CD8-positive, alpha-beta memory T cell (primary cell): ENCODE measurements around the gene SLC41A1. TPM values are rescaled to one million over a fixed set of nuclear protein-coding genes. Genes with fewer than 3 reads are reported as not detected.
A peak's percentile ranks its signal among the peaks of the same experiment; 100 is the strongest.

ENCODE experiments used
- CTCF ChIA-PET: fragments of 350-600 bp; sonication (Branson Sonifier 250); formaldehyde crosslinking; loops from one replicate; lab custom pipeline; 2021; ENCODE audit warnings: antibody characterized with exemption; lab: Charles Lee
- POLR2A ChIA-PET: fragments of 350-600 bp; sonication (Branson Sonifier 250); formaldehyde crosslinking; loops from one replicate; lab custom pipeline; 2021; ENCODE audit warnings: antibody characterized with exemption; lab: Charles Lee
- DNase-seq, 5 donors: peaks; one replicate each; pipeline versions ENCODE4 v3.0.0 to v3.0.0-alpha.2; 2020 to 2022; ENCODE audit warnings: mixed read lengths in 1 of 5
- H3K27ac ChIP-seq: one replicate; pipeline ENCODE4 v1.7.0; 2013; ENCODE audit warnings: low read depth, mild to moderate bottlenecking, low read length, moderate library complexity
- H3K27me3 ChIP-seq: 2 replicates; pipeline ENCODE4 v1.7.0; 2013; ENCODE audit warnings: low read length, mild to moderate bottlenecking; ENCODE audit not compliant: insufficient read depth, poor library complexity, severe bottlenecking
- H3K36me3 ChIP-seq: 2 replicates; pipeline ENCODE4 v1.7.0; 2013; ENCODE audit warnings: mild to moderate bottlenecking, low read length, moderate library complexity; ENCODE audit not compliant: insufficient read depth
- H3K4me1 ChIP-seq: 2 replicates; pipeline ENCODE4 v1.7.0; 2013; ENCODE audit warnings: mild to moderate bottlenecking, low read length, moderate library complexity; ENCODE audit not compliant: insufficient read depth
- H3K4me3 ChIP-seq: 2 replicates; pipeline ENCODE4 v1.7.0; 2013; ENCODE audit warnings: mild to moderate bottlenecking, low read length
- H3K9me3 ChIP-seq: 2 replicates; pipeline ENCODE4 v1.7.0; 2013; ENCODE audit warnings: mild to moderate bottlenecking, low read length
- H3K27ac Mint-ChIP-seq, 8 donors: one replicate each; pipeline ENCODE4 v1.8.0; 2020 to 2021; ENCODE audit warnings: mixed read lengths in 8 of 8, mild to moderate bottlenecking in 6 of 8, inconsistent platforms in 3 of 8, moderate library complexity in 3 of 8
- H3K27me3 Mint-ChIP-seq, 2 donors: one replicate each; pipeline ENCODE4 v1.8.0; 2020 to 2021; ENCODE audit warnings: mixed read lengths in 2 of 2, mild to moderate bottlenecking in 1 of 2, moderate library complexity in 1 of 2
- H3K36me3 Mint-ChIP-seq, 3 donors: one replicate each; pipeline ENCODE4 v1.8.0; 2020 to 2021; ENCODE audit warnings: mixed read lengths in 3 of 3, inconsistent platforms in 1 of 3, mild to moderate bottlenecking in 1 of 3
- H3K4me1 Mint-ChIP-seq, 3 donors: one replicate each; pipeline ENCODE4 v1.8.0; 2020 to 2021; ENCODE audit warnings: mixed read lengths in 3 of 3, inconsistent platforms in 1 of 3, mild to moderate bottlenecking in 1 of 3
- H3K4me3 Mint-ChIP-seq, 7 donors: one replicate each; pipeline ENCODE4 v1.8.0; 2020 to 2021; ENCODE audit warnings: mixed read lengths in 7 of 7, mild to moderate bottlenecking in 6 of 7, moderate library complexity in 4 of 7, inconsistent platforms in 2 of 7
- H3K9me3 Mint-ChIP-seq, 5 donors: one replicate each; pipeline ENCODE4 v1.8.0; 2020 to 2022; ENCODE audit warnings: mixed read lengths in 5 of 5, mild to moderate bottlenecking in 3 of 5, moderate library complexity in 2 of 5, inconsistent platforms in 1 of 5
- polyA plus RNA-seq: library from polyadenylated mRNA; unstranded; fragments of 300-500 nt; fragmentation: Illumina TruSeq; gene quantifications from one replicate; pipeline ENCODE4 v1.2.3, GENCODE V29; 2021
- total RNA-seq, 2 experiments: library from RNA; stranded (reverse); gene quantifications; one replicate each; pipeline ENCODE4 v1.2.3, GENCODE V29; 2021

The SLC41A1 gene
- total and polyA plus RNA-seq, 3 experiments from 2014 or later, result 16.5 to 27.6 (median 24.1) TPM

GRCh38 chr1:205764578-205764977, 48.4 kb downstream of the SLC41A1 start:
- Histone ChIP-seq H3K27me3 (no peaks in the 10 kb centered on the region), H3K27ac (no peak overlapping the region), H3K4me3 (no peak overlapping the region), H3K36me3 (peaks cover 2% of the 10 kb centered on the region), H3K4me1 (no peaks in the 10 kb centered on the region), H3K9me3 (no peaks in the 10 kb centered on the region)
- peak overlapping the region in 6 of 8 donors; percentile 7 to 56 (median 22) for H3K27ac Mint-ChIP-seq
- no peak overlapping the region for H3K4me3 Mint-ChIP-seq
- POLR2A ChIA-PET, result interaction anchor here (0.6 kb wide), 1 partner anchor 31 kb away, joined by 3 read pairs; no protein-coding TSS in a partner anchor
- H3K9me3 Mint-ChIP-seq, result no peaks in the 10 kb centered on the region
- H3K27me3 Mint-ChIP-seq, result no peaks in the 10 kb centered on the region
- H3K36me3 Mint-ChIP-seq, result peaks cover 0 to 60% (median 10%) of the 10 kb centered on the region in 3 donors
- CTCF ChIA-PET, result interaction anchor here (0.8 kb wide), 1 partner anchor 10 kb away, joined by 3 read pairs; no protein-coding TSS in a partner anchor
- no peak for DNase-seq
- H3K4me1 Mint-ChIP-seq, result peaks cover 12 to 27% (median 24%) of the 10 kb centered on the region in 3 donors

DNA sequence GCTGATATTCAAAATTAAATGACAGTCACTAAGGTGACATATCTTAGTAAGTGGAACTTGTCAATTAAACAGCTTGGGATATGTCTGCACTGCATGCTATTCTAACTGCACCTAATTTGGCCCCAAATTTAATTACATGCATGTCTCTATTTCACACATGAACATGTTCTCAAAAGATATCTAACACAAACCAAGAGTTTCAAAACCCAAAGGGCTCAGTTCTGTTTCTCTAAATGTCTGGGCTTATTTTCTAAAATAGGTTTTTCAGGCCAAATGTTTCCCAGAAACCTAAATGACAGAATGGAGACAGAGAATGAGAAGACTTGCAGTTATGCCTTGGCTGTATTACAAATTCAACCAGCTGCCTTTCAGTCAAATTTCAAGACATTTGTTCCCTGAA, 49.0 kb downstream of the SLC41A1 start:
- DNase-seq, result no peak
- Histone ChIP-seq H3K27ac (no peak overlapping the region), H3K4me3 (no peak overlapping the region), H3K36me3 (no peaks in the 10 kb centered on the region), H3K4me1 (no peaks in the 10 kb centered on the region), H3K27me3 (no peaks in the 10 kb centered on the region), H3K9me3 (no peaks in the 10 kb centered on the region)
- H3K27ac Mint-ChIP-seq, result peak overlapping the region in 4 of 8 donors; percentile 7 to 56 (median 10)
- H3K36me3 Mint-ChIP-seq, result peaks cover 0 to 54% (median 10%) of the 10 kb centered on the region in 3 donors
- CTCF ChIA-PET, result no interaction called here
- H3K27me3 Mint-ChIP-seq, result no peaks in the 10 kb centered on the region
- peaks cover 12 to 24% (median 24%) of the 10 kb centered on the region in 3 donors for H3K4me1 Mint-ChIP-seq
- H3K9me3 Mint-ChIP-seq, result no peaks in the 10 kb centered on the region
- no peak overlapping the region for H3K4me3 Mint-ChIP-seq
- POLR2A ChIA-PET, result interaction anchor here (1.2 kb wide), 1 partner anchor 15 kb away, joined by 3 read pairs; no protein-coding TSS in a partner anchor

DNA sequence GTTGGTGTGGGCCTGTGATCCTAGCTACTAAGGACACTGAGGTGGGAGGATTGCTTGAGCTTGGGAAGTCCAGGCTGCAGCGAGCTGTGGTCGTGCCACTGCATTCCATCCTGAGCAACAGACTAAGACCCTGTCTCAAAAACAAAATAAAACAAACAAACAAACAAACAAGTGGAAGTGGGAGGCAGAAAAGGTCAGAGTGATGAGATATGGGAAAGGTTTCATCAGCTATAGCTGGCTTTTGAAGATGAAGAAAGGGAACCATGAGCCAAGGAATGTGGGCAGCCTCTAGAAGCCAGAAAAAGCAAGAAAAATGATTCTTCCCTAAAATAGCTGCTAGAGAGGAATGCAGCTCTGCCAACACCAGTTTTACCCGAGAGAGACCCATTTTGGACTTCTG, 52.4 kb downstream of the SLC41A1 start:
- Histone ChIP-seq H3K27me3 (no peaks in the 10 kb centered on the region), H3K27ac (no peak overlapping the region), H3K4me1 (no peaks in the 10 kb centered on the region), H3K36me3 (no peaks in the 10 kb centered on the region), H3K4me3 (no peak overlapping the region), H3K9me3 (no peaks in the 10 kb centered on the region)
- Mint-ChIP-seq H3K4me3 (no peak overlapping the region), H3K27me3 (no peaks in the 10 kb centered on the region), H3K4me1 (peaks cover 0 to 7% (median 4%) of the 10 kb centered on the region in 3 donors), H3K27ac (peak overlapping the region in 3 of 8 donors; percentile 7 to 84 (median 58)), H3K9me3 (no peaks in the 10 kb centered on the region), H3K36me3 (peaks cover 0 to 34% (median 12%) of the 10 kb centered on the region in 3 donors)
- no peak for DNase-seq
- ChIA-PET CTCF (interaction anchor here (1.1 kb wide), 1 partner anchor 22 kb away, joined by 3 read pairs; no protein-coding TSS in a partner anchor), POLR2A (no interaction called here)

GRCh38 chr1:205756552-205756951, 56.4 kb downstream of the SLC41A1 start:
- Mint-ChIP-seq H3K27ac (peak overlapping the region in 1 of 8 donors; percentile 42), H3K4me1 (peaks cover 0 to 4% (median 0%) of the 10 kb centered on the region in 3 donors), H3K4me3 (no peak overlapping the region), H3K27me3 (no peaks in the 10 kb centered on the region), H3K36me3 (peaks cover 0 to 18% (median 7%) of the 10 kb centered on the region in 3 donors), H3K9me3 (no peaks in the 10 kb centered on the region)
- POLR2A ChIA-PET, result no interaction called here
- no peak overlapping the region for H3K27ac ChIP-seq
- no peaks in the 10 kb centered on the region for H3K27me3 ChIP-seq
- CTCF ChIA-PET, result no interaction called here
- H3K4me3 ChIP-seq, result no peak overlapping the region
- no peak for DNase-seq
- no peaks in the 10 kb centered on the region for H3K4me1 ChIP-seq
- no peaks in the 10 kb centered on the region for H3K9me3 ChIP-seq
- H3K36me3 ChIP-seq, result no peaks in the 10 kb centered on the region

DNA sequence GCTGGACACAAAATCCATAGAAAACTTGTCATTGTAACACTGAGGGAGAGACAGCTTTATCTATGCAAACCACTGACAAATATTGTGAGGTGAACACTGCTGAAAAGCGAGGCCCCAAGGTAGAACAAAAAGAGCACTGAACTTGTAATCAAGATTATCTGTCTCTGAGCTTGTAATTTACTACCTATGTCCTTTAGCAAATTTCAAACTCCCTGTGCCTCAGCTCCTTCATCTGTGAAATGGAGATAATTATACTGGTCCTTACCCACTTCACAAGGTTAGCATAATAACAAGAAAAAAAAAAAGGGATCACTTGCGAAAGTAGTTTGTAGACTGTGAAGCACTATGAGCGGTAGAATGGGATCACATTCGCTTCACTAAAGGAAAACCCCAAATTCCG, 58.1 kb downstream of the SLC41A1 start:
- POLR2A ChIA-PET, result no interaction called here
- Histone ChIP-seq H3K27ac (no peak overlapping the region), H3K36me3 (no peaks in the 10 kb centered on the region), H3K4me3 (no peak overlapping the region), H3K27me3 (no peaks in the 10 kb centered on the region), H3K9me3 (no peaks in the 10 kb centered on the region), H3K4me1 (peaks cover 5% of the 10 kb centered on the region)
- CTCF ChIA-PET, result interaction anchor here (1.1 to 1.3 kb wide), 3 partner anchors 8 to 21 kb away, joined by 3 to 4 read pairs (median 4); partner anchors contain the start of gene RAB29
- Mint-ChIP-seq H3K9me3 (peaks cover 0 to 2% (median 0%) of the 10 kb centered on the region in 5 donors), H3K4me1 (peaks cover 11 to 15% (median 14%) of the 10 kb centered on the region in 3 donors), H3K4me3 (peak overlapping the region in 1 of 7 donors; percentile 6), H3K27me3 (peaks cover 0 to 3% of the 10 kb centered on the region in 2 donors), H3K36me3 (peaks cover 0 to 13% (median 3%) of the 10 kb centered on the region in 3 donors), H3K27ac (no peak overlapping the region)
- DNase-seq, result no peak

GRCh38 chr1:205751036-205751651, 61.9 kb downstream of the SLC41A1 start:
- POLR2A ChIA-PET, result interaction anchor here (3.9 kb wide), 1 partner anchor 23 kb away, joined by 74 read pairs; the partner anchor contains the start of gene RAB29
- Mint-ChIP-seq H3K27me3 (peaks cover 0 to 3% of the 10 kb centered on the region in 2 donors), H3K36me3 (peaks cover 0 to 19% (median 0%) of the 10 kb centered on the region in 3 donors), H3K9me3 (peaks cover 0 to 2% (median 0%) of the 10 kb centered on the region in 5 donors), H3K4me3 (peak overlapping the region; percentile 91 to 97 (median 93)), H3K4me1 (peaks cover 36 to 43% (median 42%) of the 10 kb centered on the region in 3 donors), H3K27ac (peak overlapping the region in 7 of 8 donors; percentile 73 to 98 (median 95))
- peaks cover 24% of the 10 kb centered on the region for H3K4me1 ChIP-seq
- peak overlapping the region; percentile 88 for H3K4me3 ChIP-seq
- no peaks in the 10 kb centered on the region for H3K36me3 ChIP-seq
- no peak for DNase-seq
- H3K27ac ChIP-seq, result peak overlapping the region; percentile 82
- CTCF ChIA-PET, result no interaction called here
- no peaks in the 10 kb centered on the region for H3K9me3 ChIP-seq
- H3K27me3 ChIP-seq, result no peaks in the 10 kb centered on the region

- Histone ChIP-seq H3K27me3 (no peaks in the 10 kb centered on the region), H3K4me1 (peaks cover 24% of the 10 kb centered on the region), H3K36me3 (no peaks in the 10 kb centered on the region), H3K27ac (peak within 1 kb of the TSS; percentile 82), H3K9me3 (no peaks in the 10 kb centered on the region), H3K4me3 (peak within 1 kb of the TSS; percentile 88)
- Mint-ChIP-seq H3K4me1 (peaks cover 39 to 49% (median 48%) of the 10 kb centered on the region in 3 donors), H3K9me3 (peaks cover 0 to 2% (median 0%) of the 10 kb centered on the region in 5 donors), H3K27ac (peak within 1 kb of the TSS; percentile 95 to 99 (median 98)), H3K27me3 (peaks cover 0 to 3% of the 10 kb centered on the region in 2 donors), H3K4me3 (peak within 1 kb of the TSS; percentile 91 to 97 (median 96)), H3K36me3 (peaks cover 0 to 21% (median 0%) of the 10 kb centered on the region in 3 donors)
- ChIA-PET CTCF (interaction anchor here (1.2 kb wide), 1 partner anchor 18 kb away, joined by 3 read pairs; no protein-coding TSS in a partner anchor), POLR2A (interaction anchor here (1.0 to 3.9 kb wide), 3 partner anchors 24 to 466 kb away, joined by 4 to 74 read pairs (median 6); partner anchors contain the start of gene RAB29)
- peak; percentile 93 to 99 (median 97) for DNase-seq
Observed at GRCh38 chr1:205750138-205751035, 62.6 kb downstream of the SLC41A1 start, which contains the start of gene NUCKS1. NUCKS1 (minus strand) TSS chr1:205750182; CDS start chr1:205749973, 209 bp downstream.
